Bronchial epithelial cell (primary cell): ENCODE results near the gene ARHGAP9. TPM values are rescaled to one million over a fixed set of nuclear protein-coding genes. Genes with fewer than 3 reads are reported as not detected.

Experiments used
- DNase-seq: peaks from one replicate; pipeline ENCODE4 v3.0.0-alpha.2; 2010; ENCODE audit warnings: low read depth
- FAIRE-seq: peaks from 2 replicates; lab custom pipeline; 2011; peaks lifted over from hg19 to GRCh38; lab: Jason Lieb, UNC
- H3K27me3 ChIP-seq: 2 replicates; pipeline ENCODE4 v1.5.1; 2011; ENCODE audit warnings: low read length; ENCODE audit not compliant: control insufficient read depth, insufficient read depth
- H3K36me3 ChIP-seq: 2 replicates; pipeline ENCODE4 v1.5.1; 2011; ENCODE audit warnings: low read length; ENCODE audit not compliant: control insufficient read depth, insufficient read depth
- H3K4me3 ChIP-seq: 2 replicates; pipeline ENCODE4 v1.5.1; 2011; ENCODE audit warnings: mild to moderate bottlenecking, low read depth, low read length, control low read depth
- CTCF ChIP-seq: IDR thresholded peaks from 2 replicates; pipeline ENCODE4 v1.5.1; 2011; ENCODE audit warnings: mild to moderate bottlenecking, moderate library complexity, low read length, control low read depth, inconsistent platforms; ENCODE audit not compliant: insufficient read depth, severe bottlenecking
- total RNA-seq: library from RNA; depleted of rRNA; stranded (reverse); fragments of >200 nt; gene quantifications from 2 replicates; pipeline ENCODE4 v1.2.1, GENCODE V29; 2014

ARHGAP9 gene
- total RNA-seq, 1 donor from 2014 or later = not detected

- FAIRE-seq = no peak
- Histone ChIP-seq H3K4me3 (no peak overlapping the region), H3K27me3 (no peaks in the 10 kb centered on the region), H3K36me3 (no peaks in the 10 kb centered on the region)
- TF ChIP-seq CTCF = no peak
- no peak for DNase-seq
These were observed 24.1 kb downstream of the ARHGAP9 start for GRCh38 chr12:57455374-57456144.

- no peak for DNase-seq
- Histone ChIP-seq H3K4me3 (no peak within 1 kb of the TSS), H3K36me3 (no peaks in the 10 kb centered on the region), H3K27me3 (no peaks in the 10 kb centered on the region)
- no peak for TF ChIP-seq CTCF
- FAIRE-seq = no peak
These were observed 24.9 kb downstream of the ARHGAP9 start, which contains the start of gene INHBE for GRCh38 chr12:57454566-57455373. INHBE (plus strand) TSS chr12:57455307; CDS start chr12:57455537, 230 bp downstream.

GRCh38 chr12:57454213-57454565, 25.5 kb downstream of the ARHGAP9 start:
- H3K4me3 ChIP-seq = no peak overlapping the region
- no peak for TF ChIP-seq CTCF
- no peaks in the 10 kb centered on the region for H3K27me3 ChIP-seq
- FAIRE-seq (no peak), DNase-seq (no peak)
- no peaks in the 10 kb centered on the region for H3K36me3 ChIP-seq

- DNase-seq = peak; percentile 59
- no peaks in the 10 kb centered on the region for H3K27me3 ChIP-seq
- H3K36me3 ChIP-seq = no peaks in the 10 kb centered on the region
- TF ChIP-seq CTCF = peak; percentile 93
- no peak for FAIRE-seq
- H3K4me3 ChIP-seq = no peak overlapping the region
These were observed 26.6 kb downstream of the ARHGAP9 start for GRCh38 chr12:57452937-57453509.

GRCh38 chr12:57452181-57452936, 27.3 kb downstream of the ARHGAP9 start:
- DNase-seq (no peak), FAIRE-seq (no peak)
- no peak overlapping the region for H3K4me3 ChIP-seq
- no peaks in the 10 kb centered on the region for H3K27me3 ChIP-seq
- H3K36me3 ChIP-seq = no peaks in the 10 kb centered on the region
- no peak for TF ChIP-seq CTCF
